Activated CD4-positive, alpha-beta T cell treated with anti-CD3 and anti-CD28 coated beads, Interleukin-2, amount 50 U/mL, for 48 hours (primary cell): Measurements from ENCODE around the gene PRKCQ.

ENCODE experiments used
- DNase-seq, 2 experiments: peaks; one replicate each; pipeline ENCODE4 v3.0.0-alpha.2; 2020

The PRKCQ gene

DNA sequence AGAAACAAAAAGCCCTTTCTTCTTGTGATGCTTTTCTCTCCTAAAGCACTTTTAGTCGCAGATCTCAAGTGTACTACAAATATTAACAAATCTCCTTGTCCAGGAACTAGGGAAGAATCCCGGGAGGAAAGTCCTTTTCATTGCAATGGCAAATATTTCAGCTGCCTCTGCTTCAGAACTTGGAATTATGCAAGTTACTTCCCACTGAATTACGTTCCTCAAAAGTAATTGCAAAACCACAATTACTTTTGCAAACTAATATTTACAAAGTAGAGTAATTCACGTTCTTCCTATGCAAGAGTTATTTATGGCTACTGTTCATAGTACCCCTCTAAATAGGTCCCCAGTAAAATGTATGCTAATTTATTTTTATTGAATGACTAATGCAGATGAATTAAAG lies 14.5 kb downstream of the PRKCQ start:
- no peak for DNase-seq

DNA sequence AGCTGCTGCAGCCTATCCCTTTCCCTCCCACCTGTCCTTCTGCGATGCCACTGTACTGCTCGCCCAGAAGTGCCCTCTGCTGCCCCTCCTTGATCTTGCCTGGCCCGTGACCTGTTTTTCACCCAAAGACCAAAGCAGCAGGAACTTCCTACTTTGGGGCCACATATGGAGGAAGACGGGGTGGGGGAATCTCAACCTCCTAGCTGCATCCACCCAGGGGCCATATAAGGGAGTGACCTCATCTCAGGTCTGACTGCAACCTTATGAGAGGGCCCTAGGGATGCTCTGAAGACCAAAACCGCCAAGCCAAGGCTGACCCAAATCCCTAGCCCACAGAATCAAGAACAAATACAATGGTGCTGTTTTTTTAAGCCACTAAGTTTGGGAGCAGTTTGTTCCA lies 15.7 kb downstream of the PRKCQ start:
- no peak for DNase-seq

DNA sequence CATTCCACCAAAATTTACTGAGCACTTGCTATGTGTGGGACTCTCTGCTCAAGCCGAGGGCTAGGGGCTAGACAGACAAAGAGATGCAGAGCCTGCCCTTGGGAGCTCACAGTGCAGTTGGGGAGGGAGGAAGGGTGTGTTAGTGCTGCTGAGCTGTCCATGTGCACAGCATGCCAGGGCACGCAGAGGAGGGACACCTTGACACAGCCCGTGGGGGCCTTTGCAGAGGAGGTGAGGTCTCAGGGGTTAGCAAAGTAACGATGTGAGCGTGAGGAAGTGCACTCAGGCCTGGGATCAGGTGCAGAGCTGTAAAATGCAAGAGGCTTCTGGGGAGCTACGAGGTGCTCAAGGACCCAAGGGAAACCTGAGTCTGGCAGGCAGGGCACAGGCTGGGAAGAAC lies 16.3 kb downstream of the PRKCQ start:
- DNase-seq = no peak

DNA sequence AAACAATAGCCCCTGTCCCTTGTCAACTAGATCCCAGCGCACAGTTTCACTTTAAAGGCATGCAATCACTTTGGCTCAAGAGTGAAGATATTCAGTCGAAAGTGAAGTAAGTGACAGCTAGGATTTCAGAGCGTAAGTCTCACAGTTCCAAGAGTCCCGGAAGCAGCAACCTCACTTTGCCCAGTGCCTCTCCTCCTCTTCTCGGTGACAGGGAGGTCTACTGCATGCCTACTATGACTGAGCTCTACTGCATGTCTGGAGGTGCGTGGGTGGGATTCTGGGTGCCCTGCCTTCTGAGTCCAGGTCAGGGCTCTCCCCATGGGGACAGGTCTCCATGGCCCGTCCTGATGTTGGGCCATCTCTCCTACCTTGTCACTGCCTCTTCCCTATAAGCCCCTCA lies 17.0 kb downstream of the PRKCQ start:
- DNase-seq = peak; percentile 59 to 73

DNA sequence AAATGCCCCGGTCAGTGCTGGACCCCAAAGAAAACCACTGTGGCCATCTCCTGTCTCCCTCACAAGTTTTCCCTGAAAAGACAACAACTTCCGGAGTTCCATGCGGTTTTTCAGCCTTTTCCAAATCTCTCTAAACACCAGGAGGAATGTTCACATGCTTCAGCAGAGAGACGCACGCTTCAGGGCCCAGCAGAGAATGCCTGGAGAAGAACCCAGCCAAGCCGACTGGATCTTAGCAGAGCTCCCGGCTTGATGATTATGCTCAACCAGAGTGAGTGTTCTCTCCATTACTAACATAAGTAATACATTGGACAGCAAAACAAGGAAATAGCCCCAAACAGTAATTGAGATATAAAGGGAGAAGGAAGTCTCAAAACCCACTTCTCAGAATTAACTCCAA lies 17.9 kb downstream of the PRKCQ start:
- no peak for DNase-seq

DNA sequence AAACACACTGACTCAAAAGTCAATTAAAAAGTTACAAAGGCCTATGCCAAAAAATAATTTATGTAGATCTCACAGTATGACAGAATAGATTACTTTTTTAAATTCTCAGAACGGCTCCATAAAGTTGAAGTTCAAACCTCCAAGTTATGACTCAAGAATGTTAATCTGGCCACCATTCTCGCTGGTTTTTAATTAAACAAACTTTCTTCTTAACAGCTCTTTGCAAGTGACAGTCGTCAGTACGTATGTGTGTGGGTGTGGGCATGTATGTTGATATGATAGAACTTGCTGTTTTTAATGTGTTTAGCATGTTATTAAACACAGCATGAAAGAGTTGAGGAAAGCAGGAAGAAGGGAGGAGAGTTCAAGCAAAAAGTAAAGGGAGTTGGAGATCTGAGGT lies 18.5 kb downstream of the PRKCQ start:
- DNase-seq = no peak

DNA sequence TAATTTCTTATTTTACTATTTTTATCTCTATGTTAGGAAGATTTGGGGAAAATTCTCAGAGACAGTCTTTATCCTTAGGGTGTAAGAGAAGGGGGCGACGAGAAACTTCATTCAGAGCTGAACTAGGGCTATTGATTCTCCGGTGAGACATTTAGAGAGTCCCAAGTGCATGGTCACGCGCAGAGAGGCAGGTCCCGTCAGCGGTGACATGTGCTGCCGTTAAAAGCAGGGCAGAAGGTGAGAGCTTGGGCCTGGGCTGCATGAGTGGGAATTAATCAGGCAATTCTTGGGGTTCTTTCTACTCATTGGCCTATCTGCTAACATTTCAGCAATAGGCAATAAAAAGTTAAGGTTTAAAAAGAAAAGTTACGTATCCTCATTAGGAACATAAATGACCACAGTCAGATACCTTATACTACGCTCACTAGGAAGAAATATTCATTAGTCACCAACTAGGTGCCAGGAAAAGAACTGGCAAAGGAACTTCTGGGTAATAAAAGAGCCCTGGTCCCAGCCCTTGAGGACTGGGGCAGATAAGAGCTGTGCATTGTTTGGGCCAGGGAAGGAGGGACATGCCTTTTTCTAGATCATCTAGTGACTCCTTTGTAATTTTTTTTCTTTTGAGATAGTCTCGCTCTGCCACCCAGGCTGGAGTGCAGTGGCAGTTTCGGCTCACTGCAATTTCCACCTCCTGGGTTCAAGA lies 21.2 kb downstream of the PRKCQ start:
- DNase-seq = peak; percentile 48 to 60

DNA sequence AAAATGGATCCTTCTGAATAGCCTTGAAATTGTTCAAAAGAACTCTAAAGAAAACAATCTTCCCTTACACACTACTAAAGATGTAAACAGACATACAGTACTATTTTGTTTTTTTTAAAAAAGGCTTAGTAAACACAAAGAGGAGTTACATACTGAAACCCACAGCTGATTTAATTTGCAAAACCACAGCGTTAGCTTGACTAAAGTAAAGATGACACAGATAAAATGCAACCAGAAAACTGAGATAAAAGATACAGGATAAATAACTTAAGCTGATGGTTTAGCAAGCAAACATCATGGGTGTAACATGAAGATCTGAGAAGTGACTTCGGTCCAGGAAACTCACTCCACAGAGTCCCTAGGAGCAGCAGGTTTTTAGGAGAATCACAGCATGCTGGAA lies 21.8 kb downstream of the PRKCQ start:
- DNase-seq = no peak

DNA sequence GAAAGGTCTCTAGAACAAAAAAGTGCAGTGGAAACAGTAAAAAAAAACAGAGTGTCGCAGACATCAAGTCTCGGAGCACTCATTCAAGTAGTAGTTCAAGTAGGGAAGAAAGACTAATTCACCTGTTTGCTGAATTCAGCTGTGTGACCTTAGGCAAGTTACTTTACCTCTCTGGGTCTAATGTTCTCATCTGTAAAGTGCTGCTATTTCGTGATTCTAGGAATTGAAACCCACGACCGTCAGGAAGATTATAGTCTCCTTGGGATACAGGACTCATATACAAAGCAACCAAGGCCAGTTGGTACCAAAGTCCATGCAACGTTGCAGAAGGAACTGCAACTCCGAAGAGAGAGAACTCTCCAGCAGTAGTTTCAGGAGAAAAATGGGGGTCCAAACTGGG lies 26.1 kb downstream of the PRKCQ start:
- no peak for DNase-seq

DNA sequence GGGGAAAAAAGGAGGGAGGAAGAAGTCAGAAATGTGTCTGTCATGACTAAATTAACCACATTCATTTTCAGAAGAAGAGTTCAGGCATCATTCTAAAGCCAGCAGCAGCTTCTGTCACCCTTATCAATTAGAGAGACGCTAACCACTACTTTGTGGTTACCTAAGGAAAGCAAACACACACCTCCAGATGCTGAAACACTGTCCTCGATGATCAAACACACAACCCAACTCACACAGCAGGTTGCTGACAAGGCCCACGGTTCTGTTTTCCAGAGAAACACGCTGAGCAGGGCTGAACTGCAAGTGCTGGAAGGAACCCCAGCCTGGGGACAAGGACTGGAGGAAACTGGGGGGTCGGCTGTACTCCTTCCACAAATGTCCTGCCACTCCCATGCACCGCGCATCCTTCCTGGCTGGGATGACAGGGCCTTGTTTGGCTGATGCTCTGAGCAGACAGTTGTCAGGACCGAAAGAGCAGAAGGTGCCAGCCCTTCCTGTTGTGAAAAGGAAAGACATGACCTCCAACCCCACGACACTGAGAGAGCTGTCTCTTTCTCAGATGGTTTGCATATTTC lies 36.6 kb downstream of the PRKCQ start:
- peak; percentile 60 to 70 for DNase-seq

DNA sequence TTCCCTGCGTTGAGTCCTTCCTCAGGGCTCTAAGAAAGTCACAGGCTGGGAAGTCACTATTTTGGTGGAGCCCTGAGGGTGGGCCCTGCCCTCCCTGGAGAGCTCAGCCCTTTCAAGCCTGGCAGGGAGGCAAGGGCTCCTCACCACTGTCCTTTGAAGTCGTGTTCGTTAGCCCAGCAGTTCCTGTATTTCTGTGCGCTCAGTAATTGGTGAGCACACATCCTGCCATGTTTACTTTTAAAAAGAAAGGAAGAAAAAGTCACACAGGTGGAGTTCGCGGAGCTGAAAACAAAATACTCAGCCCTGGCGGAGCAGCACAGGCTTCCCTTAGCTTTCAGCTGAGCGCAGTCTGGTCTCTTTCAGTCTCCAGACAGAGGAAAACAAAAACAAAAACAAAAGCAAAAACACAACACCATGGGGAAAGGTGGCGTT lies 37.1 kb downstream of the PRKCQ start:
- peak in 1 of 2 experiments; percentile 44 for DNase-seq

DNA sequence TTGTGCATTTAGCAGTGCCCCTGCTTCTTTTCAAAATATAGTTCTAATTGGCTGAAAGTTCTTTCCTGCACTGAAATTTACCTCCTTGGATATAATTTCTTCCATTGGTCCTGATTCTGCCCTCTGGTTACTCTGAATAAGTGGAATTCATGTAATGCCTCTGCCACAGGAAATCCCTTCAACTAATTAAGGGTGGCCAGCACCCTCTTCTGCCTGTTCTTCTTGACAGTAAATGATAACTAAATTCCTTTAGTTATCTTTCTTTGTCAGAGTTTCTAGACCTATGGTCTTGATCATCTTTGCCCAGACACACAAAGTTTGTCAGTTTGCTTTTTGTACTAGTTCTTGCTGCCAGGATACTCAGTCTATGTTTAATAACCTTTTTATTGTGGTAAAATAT lies 40.2 kb downstream of the PRKCQ start:
- no peak for DNase-seq

DNA sequence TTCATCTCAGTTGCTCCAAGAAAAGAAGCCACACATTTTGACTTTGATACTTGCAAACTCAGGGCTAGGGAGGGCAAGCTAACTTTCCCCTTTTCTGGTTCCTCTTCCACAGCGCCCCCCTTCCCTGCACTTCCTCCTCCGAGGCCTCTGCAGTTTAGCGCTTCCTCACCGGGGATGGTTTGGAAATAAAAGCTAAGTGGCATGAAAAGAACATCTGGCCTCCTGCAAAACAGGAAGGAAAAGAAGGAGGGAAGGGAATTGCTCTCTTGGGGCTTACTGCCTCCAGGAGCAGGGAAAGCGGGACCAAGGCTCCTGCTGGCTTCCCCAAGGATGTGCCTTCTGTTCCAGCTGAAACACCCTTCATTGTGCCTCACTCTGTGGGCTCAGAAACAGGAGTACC lies 42.3 kb downstream of the PRKCQ start:
- DNase-seq = no peak

DNA sequence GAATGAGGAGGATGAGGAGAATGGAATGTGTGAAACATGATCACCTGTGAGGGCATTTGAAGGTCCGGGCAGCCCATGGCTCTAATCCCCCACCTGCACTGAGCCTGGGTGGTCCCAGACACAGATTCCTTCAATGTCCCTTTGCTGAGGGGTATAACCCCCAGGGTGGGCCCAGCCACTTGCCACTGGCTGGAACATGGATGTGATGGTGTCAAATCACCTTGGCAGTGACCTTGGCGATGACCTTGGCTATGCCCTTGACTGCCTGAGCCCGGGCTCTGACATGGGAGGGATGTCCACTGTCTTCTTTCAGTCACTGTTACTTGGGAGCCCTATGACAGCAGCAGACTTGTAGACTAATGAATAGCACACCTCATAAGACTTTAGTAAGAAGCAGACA lies 44.0 kb downstream of the PRKCQ start:
- DNase-seq = no peak

DNA sequence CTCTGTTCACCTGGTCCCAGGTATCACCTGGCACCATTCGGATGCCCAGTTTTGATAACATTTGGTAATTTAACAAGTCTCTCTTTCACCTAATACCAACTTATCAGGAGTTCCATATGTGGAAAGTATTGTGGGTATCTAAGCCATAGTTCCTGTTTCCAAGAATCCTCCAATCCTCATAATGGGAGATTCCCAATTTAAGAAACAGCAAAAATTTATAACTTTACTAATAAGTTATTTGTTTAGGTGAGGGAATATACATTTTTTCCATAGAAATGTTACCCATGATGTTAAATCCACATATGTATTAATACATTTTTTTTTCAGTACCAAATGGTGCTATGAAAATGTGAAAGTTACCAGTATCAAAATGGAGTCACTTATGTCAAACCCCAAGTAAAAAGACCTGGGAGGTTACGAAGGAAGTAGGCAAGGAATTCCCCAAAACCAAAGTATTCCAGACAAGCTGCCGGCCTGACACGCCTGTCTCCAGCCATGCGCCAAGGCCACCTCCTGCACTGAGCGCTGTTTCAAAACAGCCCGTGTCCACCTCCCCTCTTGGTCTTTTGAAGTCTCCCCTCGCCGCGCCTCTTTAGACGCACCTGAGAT lies 44.8 kb downstream of the PRKCQ start:
- no peak for DNase-seq

DNA sequence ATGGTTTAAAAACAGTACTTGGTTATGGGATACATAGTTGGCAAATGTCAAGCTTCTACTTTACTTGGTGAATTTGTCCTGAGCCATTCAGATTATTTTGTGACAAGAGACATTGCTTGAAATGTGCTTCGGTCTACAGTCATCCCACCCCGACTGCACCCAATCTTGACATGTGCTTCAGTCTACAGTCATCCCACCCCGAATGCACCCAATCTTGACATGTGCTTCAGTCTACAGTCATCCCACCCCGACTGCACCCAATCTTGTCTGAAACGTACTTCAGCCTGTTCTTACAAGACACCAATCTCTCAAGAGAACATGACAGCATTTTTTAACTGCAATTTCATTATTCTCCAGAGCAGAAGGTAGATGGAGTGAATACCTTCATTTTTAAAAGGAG lies 47.8 kb downstream of the PRKCQ start:
- no peak for DNase-seq

DNA sequence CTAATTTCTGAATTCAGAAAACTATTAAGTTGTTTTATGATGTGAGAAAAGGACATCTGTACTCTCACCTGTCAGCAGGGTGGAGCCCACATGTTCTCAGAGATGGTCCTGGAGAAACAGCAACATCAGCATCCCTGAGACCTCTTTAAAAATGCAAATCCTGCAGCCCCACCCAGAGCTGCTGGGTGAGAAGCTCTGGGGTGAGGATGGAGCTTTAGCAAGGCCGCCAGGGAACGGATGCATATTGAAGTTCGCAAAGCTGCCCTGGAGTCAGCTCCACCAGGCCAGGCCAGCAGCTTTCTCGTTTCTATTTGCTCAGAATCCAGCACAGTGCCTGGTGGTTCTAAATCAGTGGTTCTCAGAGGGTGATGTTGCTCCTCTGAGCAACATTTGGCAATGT lies 49.1 kb downstream of the PRKCQ start:
- no peak for DNase-seq

DNA sequence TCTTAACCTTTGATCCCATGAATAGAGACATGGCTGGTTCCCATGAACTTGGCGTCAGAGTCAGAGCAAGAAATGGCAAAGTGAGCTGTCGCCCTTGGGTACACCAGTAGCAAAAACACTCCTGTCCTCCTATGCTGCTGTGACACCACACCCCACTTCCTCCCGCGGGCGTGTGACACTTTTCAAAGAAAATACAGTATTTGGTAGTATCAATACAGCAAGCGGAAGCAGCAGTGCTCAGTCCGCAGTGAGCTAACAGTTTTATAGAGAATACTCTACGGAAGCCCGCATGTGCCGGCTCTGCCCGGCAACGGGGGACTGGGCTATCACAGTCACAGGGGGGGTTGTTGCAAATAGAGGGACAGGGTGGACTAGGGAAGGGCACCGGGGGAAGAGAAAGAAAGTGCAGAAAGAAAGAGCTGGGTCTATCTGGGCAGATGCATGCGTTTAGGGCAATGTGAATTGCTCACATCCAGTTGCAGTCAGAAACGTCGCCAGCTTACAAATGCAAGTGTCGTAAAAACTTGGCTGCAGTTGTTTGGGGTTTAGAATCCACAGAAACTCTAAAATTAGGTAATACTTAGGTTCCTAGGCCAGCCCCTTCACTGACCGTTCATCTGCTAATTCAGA lies 49.8 kb downstream of the PRKCQ start:
- DNase-seq = peak; percentile 73 to 78

DNA sequence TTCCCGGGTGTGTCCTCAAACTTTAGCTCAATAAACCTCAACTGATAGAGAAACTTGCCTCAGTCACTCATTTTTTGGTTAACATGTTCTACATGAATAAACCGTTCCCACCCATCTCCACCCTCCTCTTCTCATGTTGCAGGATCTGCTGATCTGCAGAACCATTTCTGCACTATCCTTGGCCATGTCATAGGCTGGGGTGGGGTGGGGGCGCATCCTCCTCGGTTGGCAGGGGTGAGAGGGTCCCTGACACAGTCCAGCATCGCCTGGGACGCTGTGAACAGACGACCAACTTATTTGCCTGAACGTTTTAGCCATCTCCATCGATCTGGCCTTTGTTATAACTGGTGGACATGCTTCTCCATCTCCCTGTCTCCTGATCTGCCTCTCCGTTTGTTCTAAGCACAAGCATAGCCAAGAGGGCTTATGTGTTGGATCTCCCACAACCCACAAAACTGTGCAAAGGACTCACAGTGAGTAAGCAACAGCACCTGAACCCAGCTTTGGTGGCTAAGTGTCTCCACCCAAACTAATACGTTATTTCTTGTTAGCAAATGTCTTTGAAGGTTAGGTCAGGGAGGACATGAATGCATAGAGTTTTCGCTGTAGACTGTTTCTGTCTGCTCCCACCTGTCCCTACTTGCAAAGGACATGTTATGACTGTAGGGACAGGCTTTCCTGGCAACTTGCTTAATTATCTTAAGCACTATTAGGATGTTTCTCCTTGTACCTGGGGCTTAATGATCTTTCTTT lies 51.7 kb downstream of the PRKCQ start:
- no peak for DNase-seq

DNA sequence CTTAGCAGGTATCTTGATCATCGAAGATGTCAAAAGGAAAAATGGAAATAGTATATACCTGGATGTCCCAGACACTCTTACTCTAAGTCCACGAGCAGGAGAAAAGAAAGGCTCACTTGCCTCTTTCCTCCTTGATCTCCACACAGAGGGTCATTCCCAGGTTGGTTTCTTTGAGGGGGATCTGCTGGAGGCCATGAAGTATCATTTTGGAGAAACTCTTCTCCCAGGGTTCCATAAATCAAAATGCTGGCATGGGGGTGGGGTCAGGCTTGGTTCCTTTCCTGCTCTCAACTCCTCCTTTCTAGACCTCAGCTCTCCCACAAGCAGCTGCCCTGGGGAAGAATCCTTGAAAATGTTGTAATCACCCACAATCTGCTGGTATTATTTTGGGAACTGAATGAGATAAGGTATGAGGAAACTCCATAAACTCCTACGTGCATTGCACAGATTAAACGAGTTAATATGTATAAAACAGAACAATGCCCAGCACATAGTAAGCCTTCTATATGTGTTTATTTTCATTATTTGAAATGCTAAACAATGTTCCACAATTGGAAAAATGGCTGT lies 54.4 kb downstream of the PRKCQ start:
- no peak for DNase-seq

DNA sequence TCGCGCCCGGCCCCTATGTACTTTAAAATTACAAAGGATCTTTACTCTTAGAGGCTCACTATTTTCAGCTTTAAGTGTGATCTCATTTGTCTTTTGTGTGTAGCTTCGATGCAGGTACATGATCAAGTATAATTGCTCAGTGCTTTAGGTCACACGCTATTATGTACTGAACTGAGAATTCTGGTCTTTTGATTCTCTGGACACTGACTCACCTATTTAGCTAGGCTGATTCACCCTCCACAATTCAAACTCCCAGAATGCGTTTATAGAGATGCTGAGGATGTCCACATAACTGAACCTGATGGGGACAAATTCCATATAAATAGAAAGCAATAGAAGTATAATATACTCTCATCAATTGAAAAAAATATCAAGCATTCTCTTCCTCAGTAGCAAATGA lies 57.8 kb downstream of the PRKCQ start:
- no peak for DNase-seq

DNA sequence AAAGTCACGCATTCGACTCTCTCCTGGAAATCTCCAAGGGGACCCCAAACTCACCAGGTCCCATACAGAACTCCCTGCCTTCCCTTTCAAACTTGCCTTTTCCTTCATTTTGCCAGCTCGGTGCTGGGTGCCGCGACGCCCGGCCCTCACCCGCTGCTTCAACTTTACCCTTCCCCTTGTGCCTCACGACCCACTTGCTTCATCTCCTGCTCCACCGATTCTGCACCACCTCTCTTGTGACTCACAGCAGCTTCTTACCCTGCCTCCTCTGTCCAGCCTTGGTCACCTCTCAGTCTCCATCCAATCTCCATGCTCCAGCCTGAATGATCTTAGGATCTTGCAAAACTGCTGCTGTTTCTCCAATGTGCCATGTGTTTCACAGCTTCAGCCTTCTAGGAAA lies 59.9 kb downstream of the PRKCQ start:
- DNase-seq = no peak

DNA sequence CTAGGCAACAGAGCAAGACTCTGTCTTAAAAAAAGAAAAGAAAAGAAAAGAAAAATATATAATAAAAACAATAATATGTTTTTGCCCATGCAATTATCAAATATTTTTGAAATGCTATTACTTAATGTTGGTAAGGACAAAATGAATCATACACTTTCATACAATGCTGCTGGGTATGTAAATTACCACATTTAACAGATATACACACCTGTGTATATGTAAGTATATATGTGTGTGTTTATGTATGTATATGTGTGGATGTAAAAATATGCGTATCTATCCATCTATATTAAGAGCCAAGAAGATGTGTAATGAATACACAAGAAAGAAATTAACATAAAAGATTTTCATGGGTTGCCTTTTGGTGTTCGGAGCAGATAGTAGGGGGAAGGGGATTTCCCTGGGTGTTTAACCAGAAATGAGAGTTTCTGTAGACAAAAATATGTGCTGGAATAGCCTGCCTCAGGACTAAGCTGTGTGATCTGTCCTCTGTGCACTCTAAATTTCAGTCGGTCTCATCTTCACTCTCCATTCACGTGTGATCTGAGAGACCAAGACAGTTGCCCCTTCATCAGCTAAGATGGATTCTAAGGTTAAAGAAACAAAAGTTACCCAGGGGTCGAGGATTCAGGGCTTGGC lies 61.2 kb downstream of the PRKCQ start:
- DNase-seq = no peak
